Keratinocyte (primary cell): ENCODE measurements around the gene TMEM151B.

Experiments used
- CTCF ChIP-seq, 3 experiments: IDR thresholded peaks in 1 of 3; conservative IDR thresholded peaks in 1 of 3; optimal IDR thresholded peaks in 1 of 3; 2 replicates in 2 of 3; 3 replicates in 1 of 3; pipeline versions ENCODE3 to v1.5.1; 2011; ENCODE audit warnings: low read length in 3 of 3, mild to moderate bottlenecking in 3 of 3, moderate library complexity in 2 of 3, control low read depth in 1 of 3, inconsistent platforms in 1 of 3; ENCODE audit not compliant: insufficient read depth in 2 of 3; ENCODE audit errors: extremely low read depth in 1 of 3
- EZH2 ChIP-seq: IDR thresholded peaks from one replicate; pipeline ENCODE4 v1.6.1; 2012; ENCODE audit warnings: inconsistent platforms, mild to moderate bottlenecking, low read length, moderate library complexity

- TF ChIP-seq CTCF (optimal IDR thresholded peaks at IDR 0.05 in 1 of 3, IDR thresholded peaks at IDR 0.05 in 1 of 3, conservative IDR thresholded peaks at IDR 0.05 in 1 of 3; ENCODE audit: extremely low read depth in 1 of 3, insufficient read depth in 2 of 3, low read length in 3 of 3) (no peak), EZH2 (no peak)
These were observed 15.5 kb downstream of the TMEM151B start for GRCh38 chr6:44285552-44286284.
